Neural progenitor cell (in vitro differentiated cells): ENCODE data around the gene CISD3. TPM values are rescaled to one million over a fixed set of nuclear protein-coding genes. Genes with fewer than 3 reads are reported as not detected.
A peak's percentile ranks its signal among the peaks of the same experiment; 100 is the strongest.

Experiments used
- DNase-seq: peaks from one replicate; pipeline ENCODE4 v3.0.0-alpha.2; 2016; ENCODE audit warnings: low spot score
- H2AFZ ChIP-seq: fragments of 200-600 bp; sonication (generic); replicated peaks from 2 replicates; pipeline ENCODE4 v1.6.1; 2016; ENCODE audit warnings: antibody characterized with exemption
- H3F3A ChIP-seq: fragments of 200-600 bp; sonication (generic); 2 replicates; pipeline ENCODE4 v1.6.1; 2016; ENCODE audit warnings: antibody characterized with exemption, low read depth
- H3K27ac ChIP-seq: fragments of 200-600 bp; sonication (generic); 2 replicates; pipeline ENCODE4 v1.5.1; 2016; ENCODE audit warnings: mild to moderate bottlenecking
- H3K27me3 ChIP-seq: fragments of 200-600 bp; sonication (generic); 2 replicates; pipeline ENCODE4 v1.6.1; 2016; ENCODE audit warnings: mild to moderate bottlenecking, moderate library complexity
- H3K36me3 ChIP-seq: fragments of 200-600 bp; sonication (generic); 2 replicates; pipeline ENCODE4 v1.5.1; 2016
- H3K4me1 ChIP-seq: fragments of 200-600 bp; sonication (generic); 2 replicates; pipeline ENCODE4 v1.6.1; 2016; ENCODE audit warnings: mixed run types
- H3K4me2 ChIP-seq: fragments of 200-600 bp; sonication (generic); 2 replicates; pipeline ENCODE4 v1.6.1; 2016
- H3K4me3 ChIP-seq: fragments of 200-600 bp; sonication (generic); 2 replicates; pipeline ENCODE4 v1.5.1; 2016
- H3K79me2 ChIP-seq: fragments of 200-600 bp; sonication (generic); 2 replicates; pipeline ENCODE4 v1.6.1; 2016; ENCODE audit warnings: low read depth
- H3K9ac ChIP-seq: fragments of 200-600 bp; sonication (generic); 2 replicates; pipeline ENCODE4 v1.6.1; 2016
- H3K9me3 ChIP-seq: fragments of 200-600 bp; sonication (generic); 2 replicates; pipeline ENCODE4 v1.5.1; 2016; ENCODE audit warnings: low read depth
- H4K20me1 ChIP-seq: fragments of 200-600 bp; sonication (generic); 2 replicates; pipeline ENCODE4 v1.6.1; 2016; ENCODE audit warnings: low read depth
- H3K27ac Mint-ChIP-seq: 3 replicates; pipeline ENCODE4 v1.8.0; 2021; ENCODE audit warnings: mixed read lengths
- H3K27me3 Mint-ChIP-seq: 2 replicates; pipeline ENCODE4 v1.8.0; 2022; ENCODE audit warnings: low read depth, mild to moderate bottlenecking, inconsistent platforms, moderate library complexity, mixed read lengths; ENCODE audit not compliant: insufficient read depth
- H3K36me3 Mint-ChIP-seq: 3 replicates; pipeline ENCODE4 v1.8.0; 2021; ENCODE audit warnings: mixed read lengths
- H3K4me1 Mint-ChIP-seq: 3 replicates; pipeline ENCODE4 v1.8.0; 2021; ENCODE audit warnings: mixed read lengths
- H3K4me3 Mint-ChIP-seq: 3 replicates; pipeline ENCODE4 v1.8.0; 2021; ENCODE audit warnings: mild to moderate bottlenecking, moderate library complexity, mixed read lengths
- H3K9me3 Mint-ChIP-seq: 3 replicates; pipeline ENCODE4 v1.8.0; 2020; ENCODE audit warnings: mixed read lengths
- EZH2 ChIP-seq: fragments of 200-600 bp; sonication (generic); IDR thresholded peaks from 2 replicates; pipeline ENCODE4 v1.6.1; 2017; ENCODE audit warnings: antibody characterized with exemption, mild to moderate bottlenecking, moderate library complexity
- EZH2phosphoT487 ChIP-seq: fragments of 200-600 bp; sonication (generic); IDR thresholded peaks from 2 replicates; pipeline ENCODE4 v1.6.1; 2017; ENCODE audit warnings: antibody characterized with exemption
- total RNA-seq: library from RNA; depleted of rRNA; stranded (reverse); fragments of >200 nt; gene quantifications from 2 replicates; pipeline ENCODE4 v1.2.3, GENCODE V29; 2015; ENCODE audit warnings: low replicate concordance
- TF ChIP-seq, protein P1 (sequence below): fragments of 200-600 bp; sonication (generic); IDR thresholded peaks from 2 replicates; pipeline ENCODE4 v1.5.1; 2017; ENCODE audit warnings: antibody characterized with exemption, mild to moderate bottlenecking

CISD3 gene
- total RNA-seq, 1 donor from 2014 or later: 0.60 TPM

DNA sequence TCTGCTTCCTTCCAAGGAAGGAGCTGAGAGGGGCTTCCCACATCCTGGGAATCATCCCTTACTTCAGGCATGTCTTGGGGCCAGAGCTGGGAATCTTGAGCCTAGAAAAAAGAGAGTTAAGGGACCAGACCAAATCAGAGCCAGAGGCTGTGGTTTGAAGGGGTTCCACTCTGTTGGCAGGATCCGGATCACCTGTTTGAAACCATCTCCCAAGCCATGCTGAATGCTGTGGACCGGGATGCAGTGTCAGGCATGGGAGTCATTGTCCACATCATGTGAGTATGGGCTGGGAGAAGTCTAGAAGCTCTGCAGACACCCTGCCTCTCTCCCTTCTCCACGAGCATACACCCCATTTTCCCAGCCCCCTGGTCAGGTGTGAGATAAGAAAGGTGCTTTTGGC is 32.1 kb downstream of the CISD3 start:
- Histone ChIP-seq H3F3A (peaks cover 25% of the 10 kb centered on the region), H3K9ac (no peak overlapping the region), H3K36me3 (no peaks in the 10 kb centered on the region), H3K4me2 (no peak overlapping the region), H3K9me3 (no peaks in the 10 kb centered on the region), H4K20me1 (peaks cover 22% of the 10 kb centered on the region), H3K79me2 (no peaks in the 10 kb centered on the region), H2AFZ (no peak overlapping the region), H3K4me1 (no peaks in the 10 kb centered on the region), H3K27me3 (no peaks in the 10 kb centered on the region), H3K4me3 (no peak overlapping the region), H3K27ac (no peak overlapping the region)
- Mint-ChIP-seq H3K36me3 (peaks cover 20% of the 10 kb centered on the region), H3K9me3 (no peaks in the 10 kb centered on the region), H3K4me1 (peaks cover 3% of the 10 kb centered on the region), H3K4me3 (no peak overlapping the region), H3K27ac (no peak overlapping the region), H3K27me3 (no peaks in the 10 kb centered on the region)
- no peak for DNase-seq
- TF ChIP-seq EZH2phosphoT487 (no peak), EZH2 (no peak)
- TF ChIP-seq, protein P1, sequence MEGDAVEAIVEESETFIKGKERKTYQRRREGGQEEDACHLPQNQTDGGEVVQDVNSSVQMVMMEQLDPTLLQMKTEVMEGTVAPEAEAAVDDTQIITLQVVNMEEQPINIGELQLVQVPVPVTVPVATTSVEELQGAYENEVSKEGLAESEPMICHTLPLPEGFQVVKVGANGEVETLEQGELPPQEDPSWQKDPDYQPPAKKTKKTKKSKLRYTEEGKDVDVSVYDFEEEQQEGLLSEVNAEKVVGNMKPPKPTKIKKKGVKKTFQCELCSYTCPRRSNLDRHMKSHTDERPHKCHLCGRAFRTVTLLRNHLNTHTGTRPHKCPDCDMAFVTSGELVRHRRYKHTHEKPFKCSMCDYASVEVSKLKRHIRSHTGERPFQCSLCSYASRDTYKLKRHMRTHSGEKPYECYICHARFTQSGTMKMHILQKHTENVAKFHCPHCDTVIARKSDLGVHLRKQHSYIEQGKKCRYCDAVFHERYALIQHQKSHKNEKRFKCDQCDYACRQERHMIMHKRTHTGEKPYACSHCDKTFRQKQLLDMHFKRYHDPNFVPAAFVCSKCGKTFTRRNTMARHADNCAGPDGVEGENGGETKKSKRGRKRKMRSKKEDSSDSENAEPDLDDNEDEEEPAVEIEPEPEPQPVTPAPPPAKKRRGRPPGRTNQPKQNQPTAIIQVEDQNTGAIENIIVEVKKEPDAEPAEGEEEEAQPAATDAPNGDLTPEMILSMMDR: no peak

DNA sequence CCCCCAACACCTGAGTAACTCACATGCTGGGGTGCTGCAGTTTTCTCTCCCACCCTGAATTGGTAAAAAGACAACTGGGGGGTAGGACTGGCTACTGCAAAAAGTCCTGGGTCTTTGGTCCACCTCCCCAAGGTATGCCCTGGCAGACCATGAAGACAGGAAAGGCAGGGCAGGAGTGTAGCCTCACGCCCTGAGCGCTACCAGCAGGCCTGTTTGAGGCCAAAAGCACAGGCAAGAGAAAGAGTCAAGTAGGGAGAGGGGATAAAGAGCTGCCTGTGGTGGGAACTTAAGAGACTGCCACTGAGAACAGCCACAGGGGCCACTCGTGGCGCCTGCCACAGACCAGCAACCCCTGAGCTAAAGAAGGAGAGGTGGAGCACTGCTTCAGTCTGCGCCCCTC is 36.2 kb downstream of the CISD3 start:
- no peak overlapping the region for H2AFZ ChIP-seq
- H3F3A ChIP-seq: peaks cover 19% of the 10 kb centered on the region
- H3K9me3 ChIP-seq: no peaks in the 10 kb centered on the region
- TF ChIP-seq EZH2phosphoT487 (no peak), EZH2 (no peak)
- TF ChIP-seq, protein P1: no peak
- H3K27me3 Mint-ChIP-seq: no peaks in the 10 kb centered on the region
- no peak overlapping the region for H3K27ac Mint-ChIP-seq
- no peaks in the 10 kb centered on the region for H3K79me2 ChIP-seq
- H3K36me3 ChIP-seq: no peaks in the 10 kb centered on the region
- H3K36me3 Mint-ChIP-seq: peaks cover 27% of the 10 kb centered on the region
- H3K4me1 ChIP-seq: no peaks in the 10 kb centered on the region
- H3K27me3 ChIP-seq: no peaks in the 10 kb centered on the region
- DNase-seq: no peak
- H3K9ac ChIP-seq: no peak overlapping the region
- H3K4me2 ChIP-seq: no peak overlapping the region
- peak overlapping the region; percentile 75 for H3K4me3 Mint-ChIP-seq
- peaks cover 21% of the 10 kb centered on the region for H4K20me1 ChIP-seq
- no peaks in the 10 kb centered on the region for H3K9me3 Mint-ChIP-seq
- H3K4me3 ChIP-seq: no peak overlapping the region
- H3K4me1 Mint-ChIP-seq: peaks cover 3% of the 10 kb centered on the region
- no peak overlapping the region for H3K27ac ChIP-seq

DNA sequence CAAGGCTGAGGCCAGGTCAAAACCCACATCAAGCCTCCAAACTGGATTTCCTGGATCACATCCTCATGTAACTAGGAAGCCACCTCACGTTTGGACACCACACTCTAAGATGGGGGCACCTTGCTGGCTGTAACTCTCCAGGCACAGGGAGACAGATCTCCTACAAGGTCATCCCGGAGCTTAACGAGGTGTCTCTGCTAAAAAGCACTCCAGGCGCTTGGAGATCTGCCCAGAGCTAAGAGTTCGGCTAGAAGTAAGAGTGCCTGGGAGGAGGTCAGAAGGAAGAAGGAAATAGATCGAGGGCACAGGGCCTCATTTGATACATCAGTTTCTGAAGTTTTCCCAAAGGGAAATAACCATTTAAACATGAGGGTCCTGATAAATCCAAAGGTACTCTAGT is 38.3 kb downstream of the CISD3 start:
- no peaks in the 10 kb centered on the region for H3K27me3 ChIP-seq
- DNase-seq: no peak
- no peak for TF ChIP-seq EZH2phosphoT487
- no peak for TF ChIP-seq EZH2
- TF ChIP-seq, protein P1: no peak
- no peak overlapping the region for H3K9ac ChIP-seq
- H3K4me1 Mint-ChIP-seq: peaks cover 3% of the 10 kb centered on the region
- H3K27me3 Mint-ChIP-seq: no peaks in the 10 kb centered on the region
- H4K20me1 ChIP-seq: peaks cover 12% of the 10 kb centered on the region
- H3K4me2 ChIP-seq: no peak overlapping the region
- H3K9me3 Mint-ChIP-seq: no peaks in the 10 kb centered on the region
- peaks cover 12% of the 10 kb centered on the region for H3F3A ChIP-seq
- H3K36me3 ChIP-seq: no peaks in the 10 kb centered on the region
- H3K4me1 ChIP-seq: no peaks in the 10 kb centered on the region
- H3K27ac Mint-ChIP-seq: no peak overlapping the region
- no peaks in the 10 kb centered on the region for H3K9me3 ChIP-seq
- peaks cover 30% of the 10 kb centered on the region for H3K36me3 Mint-ChIP-seq
- no peaks in the 10 kb centered on the region for H3K79me2 ChIP-seq
- no peak overlapping the region for H2AFZ ChIP-seq
- H3K4me3 ChIP-seq: no peak overlapping the region
- H3K27ac ChIP-seq: no peak overlapping the region
- H3K4me3 Mint-ChIP-seq: no peak overlapping the region
